HCT116 (cell line): ENCODE measurements around the gene KIAA0825.

Experiments
- POLR2A ChIP-seq: IDR thresholded peaks from 2 replicates; pipeline ENCODE4 v1.7.0; 2011; ENCODE audit warnings: borderline replicate concordance; ENCODE audit not compliant: insufficient read depth, insufficient read length; ENCODE audit errors: extremely low read depth
- ZFX ChIP-seq: fragments of 450-650 bp; IDR thresholded peaks from 2 replicates; pipeline ENCODE4 v1.6.1; 2017
- TF ChIP-seq, protein P1 (sequence below), 3 experiments: fragments of 200-600 bp in 1 of 3; sonication (generic) in 1 of 3; IDR thresholded peaks in 2 of 3; conservative IDR thresholded peaks in 1 of 3; 2 replicates each; pipeline ENCODE4 v1.5.1; 2012 to 2017; ENCODE audit warnings: low read depth in 2 of 3, low read length in 2 of 3, antibody characterized with exemption in 1 of 3, borderline replicate concordance in 1 of 3, control low read depth in 1 of 3, mild to moderate bottlenecking in 1 of 3, mixed read lengths in 1 of 3, mixed run types in 1 of 3, moderate library complexity in 1 of 3; ENCODE audit not compliant: insufficient read depth in 1 of 3

DNA sequence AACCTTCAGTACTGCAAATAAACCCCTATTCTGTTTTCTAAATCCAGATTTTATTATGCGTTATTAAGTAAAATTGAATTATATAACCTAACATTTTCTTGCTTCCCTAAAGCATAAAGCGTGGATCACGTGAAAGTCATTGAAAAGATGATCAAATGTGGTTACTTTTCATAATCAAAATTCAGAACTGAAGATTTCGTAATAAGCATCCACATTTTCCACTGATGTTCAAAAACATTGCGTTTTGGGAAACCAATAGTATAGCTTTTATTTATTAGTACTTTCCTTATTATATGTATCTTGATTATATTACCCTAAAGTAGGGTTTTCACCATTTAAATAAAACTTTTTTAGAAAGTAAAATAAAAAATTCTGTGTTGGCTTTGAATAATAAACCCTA, 1.9 kb upstream of the KIAA0825 start:
- TF ChIP-seq ZFX, result no peak
- TF ChIP-seq, protein P1, sequence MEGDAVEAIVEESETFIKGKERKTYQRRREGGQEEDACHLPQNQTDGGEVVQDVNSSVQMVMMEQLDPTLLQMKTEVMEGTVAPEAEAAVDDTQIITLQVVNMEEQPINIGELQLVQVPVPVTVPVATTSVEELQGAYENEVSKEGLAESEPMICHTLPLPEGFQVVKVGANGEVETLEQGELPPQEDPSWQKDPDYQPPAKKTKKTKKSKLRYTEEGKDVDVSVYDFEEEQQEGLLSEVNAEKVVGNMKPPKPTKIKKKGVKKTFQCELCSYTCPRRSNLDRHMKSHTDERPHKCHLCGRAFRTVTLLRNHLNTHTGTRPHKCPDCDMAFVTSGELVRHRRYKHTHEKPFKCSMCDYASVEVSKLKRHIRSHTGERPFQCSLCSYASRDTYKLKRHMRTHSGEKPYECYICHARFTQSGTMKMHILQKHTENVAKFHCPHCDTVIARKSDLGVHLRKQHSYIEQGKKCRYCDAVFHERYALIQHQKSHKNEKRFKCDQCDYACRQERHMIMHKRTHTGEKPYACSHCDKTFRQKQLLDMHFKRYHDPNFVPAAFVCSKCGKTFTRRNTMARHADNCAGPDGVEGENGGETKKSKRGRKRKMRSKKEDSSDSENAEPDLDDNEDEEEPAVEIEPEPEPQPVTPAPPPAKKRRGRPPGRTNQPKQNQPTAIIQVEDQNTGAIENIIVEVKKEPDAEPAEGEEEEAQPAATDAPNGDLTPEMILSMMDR (IDR thresholded peaks at IDR 0.05 in 2 of 3, conservative IDR thresholded peaks at IDR 0.05 in 1 of 3; ENCODE audit: borderline replicate concordance in 1 of 3, insufficient read depth in 1 of 3, low read depth in 2 of 3, low read length in 2 of 3), result no peak
- TF ChIP-seq POLR2A, result no peak
